HepG2 (cell line): ENCODE data around the gene PLK3. TPM values are rescaled to one million over a fixed set of nuclear protein-coding genes. Genes with fewer than 3 reads are reported as not detected.

ENCODE experiments used
- CHD4 ChIP-seq: fragments of 200-600 bp; sonication (generic); IDR thresholded peaks from 2 replicates; pipeline ENCODE4 v1.7.0; 2017; ENCODE audit warnings: mild to moderate bottlenecking, low read length, borderline replicate concordance
- NCOR1 ChIP-seq: fragments of 200-600 bp; sonication (generic); IDR thresholded peaks from 2 replicates; pipeline ENCODE4 v1.7.0; 2017; ENCODE audit warnings: antibody characterized with exemption, low read length, borderline replicate concordance
- PHF21A ChIP-seq: sonication (generic); formaldehyde crosslinking; IDR thresholded peaks from 2 replicates; pipeline ENCODE4 v1.5.0; 2020; ENCODE audit warnings: mild to moderate bottlenecking, missing genetic modification reagents
- REXO4 ChIP-seq: sonication (generic); formaldehyde crosslinking; IDR thresholded peaks from 2 replicates; pipeline ENCODE4 v1.8.0; 2022; ENCODE audit warnings: missing genetic modification reagents, mild to moderate bottlenecking, borderline replicate concordance
- SAFB2 ChIP-seq: sonication (generic); formaldehyde crosslinking; IDR thresholded peaks from 2 replicates; pipeline ENCODE4 v1.5.1; 2020; ENCODE audit warnings: missing genetic modification reagents, low read depth, mild to moderate bottlenecking, borderline replicate concordance
- TSC22D2 ChIP-seq: sonication (generic); formaldehyde crosslinking; IDR thresholded peaks from 2 replicates; pipeline ENCODE4 v1.5.1; 2020; ENCODE audit warnings: missing genetic modification reagents, mild to moderate bottlenecking, borderline replicate concordance
- ZBTB1 ChIP-seq: sonication (generic); formaldehyde crosslinking; IDR thresholded peaks from 2 replicates; pipeline ENCODE4 v1.4.0; 2020; ENCODE audit warnings: missing genetic modification reagents, borderline replicate concordance
- ZNF235 ChIP-seq: sonication (generic); formaldehyde crosslinking; IDR thresholded peaks from 2 replicates; pipeline ENCODE4 v1.8.1; 2023; ENCODE audit warnings: mild to moderate bottlenecking, missing genetic modification reagents, borderline replicate concordance
- ZNF333 ChIP-seq: sonication (generic); formaldehyde crosslinking; IDR thresholded peaks from 2 replicates; pipeline ENCODE4 v1.4.0; 2020; ENCODE audit warnings: mild to moderate bottlenecking, missing genetic modification reagents, borderline replicate concordance
- ZNF570 ChIP-seq: sonication (generic); formaldehyde crosslinking; IDR thresholded peaks from 2 replicates; pipeline ENCODE4 v1.4.0; 2020; ENCODE audit warnings: mild to moderate bottlenecking, missing genetic modification reagents, borderline replicate concordance
- ZNF607 ChIP-seq: sonication (generic); formaldehyde crosslinking; IDR thresholded peaks from 2 replicates; pipeline ENCODE4 v1.5.1; 2020; ENCODE audit warnings: missing genetic modification reagents, mild to moderate bottlenecking, borderline replicate concordance
- ZNF615 ChIP-seq: sonication (generic); formaldehyde crosslinking; IDR thresholded peaks from 2 replicates; pipeline ENCODE4 v1.5.0; 2020; ENCODE audit warnings: mild to moderate bottlenecking, missing genetic modification reagents, borderline replicate concordance
- polyA plus RNA-seq, 8 experiments: library from polyadenylated mRNA; depleted of rRNA in 3 of 8; stranded (reverse) in 7 of 8; unstranded in 1 of 8; fragments of >200 nt; fragmentation: Illumina TruSeq in 4 of 8; extraction: Trizol in 4 of 8; gene quantifications; 2 replicates each; pipeline versions ENCODE4 v1.2.1 to v1.2.3, GENCODE V29; 2011 to 2016; ENCODE audit warnings: low read depth in 4 of 8, missing spikeins in 1 of 8, mixed read lengths in 1 of 8; ENCODE audit not compliant: insufficient read depth in 1 of 8
- total RNA-seq, 5 experiments: library from RNA; depleted of rRNA; stranded (reverse); fragments of >200 nt; fragmentation: Illumina TruSeq; extraction: Trizol; gene quantifications; 2 replicates each; pipeline ENCODE4 v1.2.3, GENCODE V29; 2016; ENCODE audit warnings: low read depth in 1 of 5
- TF ChIP-seq, protein P1 (sequence below): sonication (generic); formaldehyde crosslinking; IDR thresholded peaks from 2 replicates; pipeline ENCODE4 v1.4.0; 2020; ENCODE audit warnings: missing genetic modification reagents
- TF ChIP-seq, protein P2 (sequence below): sonication (generic); formaldehyde crosslinking; IDR thresholded peaks from 2 replicates; pipeline ENCODE4 v1.5.0; 2020; ENCODE audit warnings: missing genetic modification reagents
- TF ChIP-seq, protein P3 (sequence below): sonication (generic); formaldehyde crosslinking; IDR thresholded peaks from 2 replicates; pipeline ENCODE4 v1.8.1; 2023; ENCODE audit warnings: mild to moderate bottlenecking, missing genetic modification reagents
- TF ChIP-seq, protein P4 (sequence below): fragments of 450-650 bp; IDR thresholded peaks from 2 replicates; pipeline ENCODE4 v1.6.1; 2017; ENCODE audit warnings: mild to moderate bottlenecking

The PLK3 gene
- total and polyA plus RNA-seq, 2 of the 13 experiments (the other 11 are each of a cell fraction or from before 2014, with no cell fraction given) = 9.8 to 16.9 TPM

DNA sequence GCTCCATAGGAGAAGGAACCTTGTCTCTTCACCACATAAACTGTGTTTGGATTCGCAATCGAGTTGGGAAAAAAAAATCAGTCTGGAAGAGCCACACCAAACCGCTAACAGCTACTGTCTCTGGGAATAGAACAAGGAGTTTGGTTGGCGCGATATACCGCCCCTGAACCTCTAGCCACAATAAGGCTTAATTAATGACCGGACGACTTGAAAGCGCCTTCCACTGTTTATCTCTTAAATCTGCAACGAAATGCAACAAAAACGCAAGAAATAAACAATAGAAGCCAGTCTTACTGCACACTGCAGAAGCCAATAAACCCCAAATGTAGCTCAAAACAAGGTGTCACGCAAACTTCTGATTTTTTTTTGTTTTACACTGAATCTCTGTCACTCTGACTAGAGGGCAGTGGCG is 19.0 kb downstream of the PLK3 start (continued):
- TF ChIP-seq SAFB2 (CRISPR knock-in tag) (no peak), ZNF615 (CRISPR knock-in tag) (no peak), PHF21A (CRISPR knock-in tag) (no peak), REXO4 (CRISPR knock-in tag) (no peak), ZNF333 (CRISPR knock-in tag) (no peak), TSC22D2 (CRISPR knock-in tag) (no peak), ZNF607 (CRISPR knock-in tag) (0 out of 2 replicates have a peak, but pooled peaks have one; percentile 34), ZNF570 (no peak), ZNF235 (CRISPR knock-in tag) (0 out of 2 replicates have a peak, but pooled peaks have one; percentile 1), ZBTB1 (CRISPR knock-in tag) (no peak), CHD4 (no peak), NCOR1 (no peak)
- TF ChIP-seq, protein P1, sequence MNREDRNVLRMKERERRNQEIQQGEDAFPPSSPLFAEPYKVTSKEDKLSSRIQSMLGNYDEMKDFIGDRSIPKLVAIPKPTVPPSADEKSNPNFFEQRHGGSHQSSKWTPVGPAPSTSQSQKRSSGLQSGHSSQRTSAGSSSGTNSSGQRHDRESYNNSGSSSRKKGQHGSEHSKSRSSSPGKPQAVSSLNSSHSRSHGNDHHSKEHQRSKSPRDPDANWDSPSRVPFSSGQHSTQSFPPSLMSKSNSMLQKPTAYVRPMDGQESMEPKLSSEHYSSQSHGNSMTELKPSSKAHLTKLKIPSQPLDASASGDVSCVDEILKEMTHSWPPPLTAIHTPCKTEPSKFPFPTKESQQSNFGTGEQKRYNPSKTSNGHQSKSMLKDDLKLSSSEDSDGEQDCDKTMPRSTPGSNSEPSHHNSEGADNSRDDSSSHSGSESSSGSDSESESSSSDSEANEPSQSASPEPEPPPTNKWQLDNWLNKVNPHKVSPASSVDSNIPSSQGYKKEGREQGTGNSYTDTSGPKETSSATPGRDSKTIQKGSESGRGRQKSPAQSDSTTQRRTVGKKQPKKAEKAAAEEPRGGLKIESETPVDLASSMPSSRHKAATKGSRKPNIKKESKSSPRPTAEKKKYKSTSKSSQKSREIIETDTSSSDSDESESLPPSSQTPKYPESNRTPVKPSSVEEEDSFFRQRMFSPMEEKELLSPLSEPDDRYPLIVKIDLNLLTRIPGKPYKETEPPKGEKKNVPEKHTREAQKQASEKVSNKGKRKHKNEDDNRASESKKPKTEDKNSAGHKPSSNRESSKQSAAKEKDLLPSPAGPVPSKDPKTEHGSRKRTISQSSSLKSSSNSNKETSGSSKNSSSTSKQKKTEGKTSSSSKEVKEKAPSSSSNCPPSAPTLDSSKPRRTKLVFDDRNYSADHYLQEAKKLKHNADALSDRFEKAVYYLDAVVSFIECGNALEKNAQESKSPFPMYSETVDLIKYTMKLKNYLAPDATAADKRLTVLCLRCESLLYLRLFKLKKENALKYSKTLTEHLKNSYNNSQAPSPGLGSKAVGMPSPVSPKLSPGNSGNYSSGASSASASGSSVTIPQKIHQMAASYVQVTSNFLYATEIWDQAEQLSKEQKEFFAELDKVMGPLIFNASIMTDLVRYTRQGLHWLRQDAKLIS (CRISPR knock-in tag) = no peak
- TF ChIP-seq, protein P2, sequence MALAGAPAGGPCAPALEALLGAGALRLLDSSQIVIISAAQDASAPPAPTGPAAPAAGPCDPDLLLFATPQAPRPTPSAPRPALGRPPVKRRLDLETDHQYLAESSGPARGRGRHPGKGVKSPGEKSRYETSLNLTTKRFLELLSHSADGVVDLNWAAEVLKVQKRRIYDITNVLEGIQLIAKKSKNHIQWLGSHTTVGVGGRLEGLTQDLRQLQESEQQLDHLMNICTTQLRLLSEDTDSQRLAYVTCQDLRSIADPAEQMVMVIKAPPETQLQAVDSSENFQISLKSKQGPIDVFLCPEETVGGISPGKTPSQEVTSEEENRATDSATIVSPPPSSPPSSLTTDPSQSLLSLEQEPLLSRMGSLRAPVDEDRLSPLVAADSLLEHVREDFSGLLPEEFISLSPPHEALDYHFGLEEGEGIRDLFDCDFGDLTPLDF (CRISPR knock-in tag) = no peak
- TF ChIP-seq, protein P3, sequence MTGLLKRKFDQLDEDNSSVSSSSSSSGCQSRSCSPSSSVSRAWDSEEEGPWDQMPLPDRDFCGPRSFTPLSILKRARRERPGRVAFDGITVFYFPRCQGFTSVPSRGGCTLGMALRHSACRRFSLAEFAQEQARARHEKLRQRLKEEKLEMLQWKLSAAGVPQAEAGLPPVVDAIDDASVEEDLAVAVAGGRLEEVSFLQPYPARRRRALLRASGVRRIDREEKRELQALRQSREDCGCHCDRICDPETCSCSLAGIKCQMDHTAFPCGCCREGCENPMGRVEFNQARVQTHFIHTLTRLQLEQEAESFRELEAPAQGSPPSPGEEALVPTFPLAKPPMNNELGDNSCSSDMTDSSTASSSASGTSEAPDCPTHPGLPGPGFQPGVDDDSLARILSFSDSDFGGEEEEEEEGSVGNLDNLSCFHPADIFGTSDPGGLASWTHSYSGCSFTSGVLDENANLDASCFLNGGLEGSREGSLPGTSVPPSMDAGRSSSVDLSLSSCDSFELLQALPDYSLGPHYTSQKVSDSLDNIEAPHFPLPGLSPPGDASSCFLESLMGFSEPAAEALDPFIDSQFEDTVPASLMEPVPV (CRISPR knock-in tag) = no peak
- TF ChIP-seq, protein P4, sequence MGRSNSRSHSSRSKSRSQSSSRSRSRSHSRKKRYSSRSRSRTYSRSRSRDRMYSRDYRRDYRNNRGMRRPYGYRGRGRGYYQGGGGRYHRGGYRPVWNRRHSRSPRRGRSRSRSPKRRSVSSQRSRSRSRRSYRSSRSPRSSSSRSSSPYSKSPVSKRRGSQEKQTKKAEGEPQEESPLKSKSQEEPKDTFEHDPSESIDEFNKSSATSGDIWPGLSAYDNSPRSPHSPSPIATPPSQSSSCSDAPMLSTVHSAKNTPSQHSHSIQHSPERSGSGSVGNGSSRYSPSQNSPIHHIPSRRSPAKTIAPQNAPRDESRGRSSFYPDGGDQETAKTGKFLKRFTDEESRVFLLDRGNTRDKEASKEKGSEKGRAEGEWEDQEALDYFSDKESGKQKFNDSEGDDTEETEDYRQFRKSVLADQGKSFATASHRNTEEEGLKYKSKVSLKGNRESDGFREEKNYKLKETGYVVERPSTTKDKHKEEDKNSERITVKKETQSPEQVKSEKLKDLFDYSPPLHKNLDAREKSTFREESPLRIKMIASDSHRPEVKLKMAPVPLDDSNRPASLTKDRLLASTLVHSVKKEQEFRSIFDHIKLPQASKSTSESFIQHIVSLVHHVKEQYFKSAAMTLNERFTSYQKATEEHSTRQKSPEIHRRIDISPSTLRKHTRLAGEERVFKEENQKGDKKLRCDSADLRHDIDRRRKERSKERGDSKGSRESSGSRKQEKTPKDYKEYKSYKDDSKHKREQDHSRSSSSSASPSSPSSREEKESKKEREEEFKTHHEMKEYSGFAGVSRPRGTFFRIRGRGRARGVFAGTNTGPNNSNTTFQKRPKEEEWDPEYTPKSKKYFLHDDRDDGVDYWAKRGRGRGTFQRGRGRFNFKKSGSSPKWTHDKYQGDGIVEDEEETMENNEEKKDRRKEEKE = no peak
